ENCODE measurements around the gene MAP3K2. TPM values are rescaled to one million over a fixed set of nuclear protein-coding genes. Genes with fewer than 3 reads are reported as not detected.

The MAP3K2 gene
- total RNA-seq, 1 experiment from 2014 or later, result 38.7 TPM

- Histone ChIP-seq H3K9me3 (no peaks in the 10 kb centered on the region), H3K4me3 (ENCODE audit: low read depth, low read length) (no peak overlapping the region), H3K36me3 (ENCODE audit: control insufficient read depth, insufficient read depth, low read length) (peaks cover 13% of the 10 kb centered on the region), H3K4me1 (no peaks in the 10 kb centered on the region), H3K27me3 (replicated peaks; ENCODE audit: control insufficient read depth, insufficient read depth, low read length) (no peaks in the 10 kb centered on the region)
- no peaks in the 10 kb centered on the region for H3K27me3 Mint-ChIP-seq (ENCODE audit: insufficient read depth, unreplicated experiment)
- POLR2A ChIA-PET, result no interaction called here
- no peak for DNase-seq
- H3K4me1 Mint-ChIP-seq (ENCODE audit: low read depth, unreplicated experiment), result no peaks in the 10 kb centered on the region
- TF ChIP-seq CTCF (IDR thresholded peaks at IDR 0.05; ENCODE audit: insufficient read depth in 1 of 2, low read depth in 1 of 2, low read length in 1 of 2, severe bottlenecking in 1 of 2, unreplicated experiment in 1 of 2), result no peak
- no TSS peak for BruUV-seq (replicated peaks)
- no peak overlapping the region for H3K4me3 Mint-ChIP-seq (ENCODE audit: unreplicated experiment)
- peaks cover 12% of the 10 kb centered on the region for H3K9me3 Mint-ChIP-seq (ENCODE audit: unreplicated experiment)
- intact Hi-C loops (cut with micrococcal nuclease; ENCODE audit: unreplicated experiment), result no loop called here
- CTCF ChIA-PET, result no interaction called here
- peaks cover 74% of the 10 kb centered on the region for H3K36me3 Mint-ChIP-seq (ENCODE audit: insufficient read depth, unreplicated experiment)
- H3K27ac Mint-ChIP-seq (ENCODE audit: unreplicated experiment), result no peak overlapping the region
Observed at GRCh38 chr2:127279781-127280180, 108.0 kb downstream of the MAP3K2 start.

DNA sequence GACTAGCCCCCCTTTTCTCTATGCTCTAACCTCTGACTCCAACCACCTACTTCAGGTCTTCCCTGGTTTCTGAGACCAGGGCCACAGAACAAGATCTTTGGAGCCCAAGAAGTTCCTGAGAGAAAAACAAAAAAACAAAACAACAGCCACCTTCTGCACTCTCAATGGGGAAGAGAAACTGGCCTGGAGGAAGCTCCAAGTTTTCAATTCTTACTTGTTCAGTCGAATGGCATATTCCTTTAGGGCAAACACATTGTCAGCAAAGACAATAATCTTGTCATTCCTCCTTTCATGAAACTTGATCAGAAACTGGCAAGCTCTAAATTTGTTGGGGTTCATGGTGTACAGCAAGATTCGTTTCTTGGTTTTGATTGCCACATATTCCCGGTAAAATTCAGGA, 108.8 kb downstream of the MAP3K2 start:
- no peak for TF ChIP-seq CTCF (IDR thresholded peaks at IDR 0.05; ENCODE audit: insufficient read depth in 1 of 2, low read depth in 1 of 2, low read length in 1 of 2, severe bottlenecking in 1 of 2, unreplicated experiment in 1 of 2)
- H3K36me3 ChIP-seq (ENCODE audit: control insufficient read depth, insufficient read depth, low read length), result peaks cover 13% of the 10 kb centered on the region
- BruUV-seq (replicated peaks), result no TSS peak

GRCh38 chr2:127277028-127277427, 110.7 kb downstream of the MAP3K2 start:
- Histone ChIP-seq H3K27me3 (replicated peaks; ENCODE audit: control insufficient read depth, insufficient read depth, low read length) (no peaks in the 10 kb centered on the region), H3K4me1 (no peaks in the 10 kb centered on the region), H3K4me3 (ENCODE audit: low read depth, low read length) (no peak overlapping the region), H3K36me3 (ENCODE audit: control insufficient read depth, insufficient read depth, low read length) (peaks cover 6% of the 10 kb centered on the region), H3K9me3 (no peaks in the 10 kb centered on the region)
- BruUV-seq (replicated peaks), result no TSS peak
- ChIA-PET CTCF (no interaction called here), POLR2A (no interaction called here)
- intact Hi-C loops (cut with micrococcal nuclease; ENCODE audit: unreplicated experiment), result no loop called here
- Mint-ChIP-seq H3K4me1 (ENCODE audit: low read depth, unreplicated experiment) (no peaks in the 10 kb centered on the region), H3K36me3 (ENCODE audit: insufficient read depth, unreplicated experiment) (peaks cover 83% of the 10 kb centered on the region), H3K27ac (ENCODE audit: unreplicated experiment) (no peak overlapping the region), H3K9me3 (ENCODE audit: unreplicated experiment) (no peaks in the 10 kb centered on the region), H3K27me3 (ENCODE audit: insufficient read depth, unreplicated experiment) (no peaks in the 10 kb centered on the region), H3K4me3 (ENCODE audit: unreplicated experiment) (no peak overlapping the region)
- DNase-seq, result no peak
- TF ChIP-seq CTCF (IDR thresholded peaks at IDR 0.05; ENCODE audit: insufficient read depth in 1 of 2, low read depth in 1 of 2, low read length in 1 of 2, severe bottlenecking in 1 of 2, unreplicated experiment in 1 of 2), result no peak

More for the DNA sequence above, 108.8 kb downstream of the MAP3K2 start:
- Mint-ChIP-seq H3K4me3 (ENCODE audit: unreplicated experiment) (no peak overlapping the region), H3K4me1 (ENCODE audit: low read depth, unreplicated experiment) (no peaks in the 10 kb centered on the region), H3K27ac (ENCODE audit: unreplicated experiment) (no peak overlapping the region), H3K36me3 (ENCODE audit: insufficient read depth, unreplicated experiment) (peaks cover 74% of the 10 kb centered on the region), H3K27me3 (ENCODE audit: insufficient read depth, unreplicated experiment) (no peaks in the 10 kb centered on the region), H3K9me3 (ENCODE audit: unreplicated experiment) (peaks cover 5% of the 10 kb centered on the region)
- DNase-seq, result no peak
- Histone ChIP-seq H3K27me3 (replicated peaks; ENCODE audit: control insufficient read depth, insufficient read depth, low read length) (no peaks in the 10 kb centered on the region), H3K4me1 (no peaks in the 10 kb centered on the region), H3K4me3 (ENCODE audit: low read depth, low read length) (no peak overlapping the region), H3K9me3 (no peaks in the 10 kb centered on the region)
- ChIA-PET POLR2A (no interaction called here), CTCF (no interaction called here)
- intact Hi-C loops (cut with micrococcal nuclease; ENCODE audit: unreplicated experiment), result no loop called here

Data from Caco-2 (cell line).